Stimulated activated CD8-positive, alpha-beta memory T cell treated with anti-CD3 and anti-CD28 coated beads, Interleukin-7, amount 100 ng/mL, for 4 hours (primary cell): ENCODE data around the gene SPEM2.
A peak's percentile ranks its signal among the peaks of the same experiment; 100 is the strongest.

Experiments used
- DNase-seq, 2 donors: peaks; one replicate each; pipeline ENCODE4 v3.0.0-alpha.2; 2020; ENCODE audit warnings: low read depth in 2 of 2

SPEM2 gene

DNA sequence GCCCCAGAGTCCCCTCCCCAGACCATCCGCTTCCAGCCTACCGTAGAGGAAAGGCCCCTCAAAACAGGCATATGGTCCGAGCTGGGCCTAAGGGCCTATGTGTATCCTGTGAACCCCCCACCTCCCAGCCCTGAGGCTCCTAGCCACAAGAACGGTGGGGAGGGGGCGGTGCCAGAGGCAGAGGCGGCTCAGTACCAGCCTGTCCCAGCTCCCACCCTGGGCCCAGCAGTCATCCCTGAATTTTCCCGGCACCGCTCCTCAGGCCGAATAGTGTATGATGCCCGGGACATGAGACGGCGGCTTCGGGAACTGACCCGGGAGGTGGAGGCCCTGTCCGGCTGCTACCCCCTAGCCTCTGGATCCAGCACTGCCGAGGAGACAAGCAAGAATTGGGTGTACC is 4.2 kb upstream of the SPEM2 start:
- DNase-seq, result no peak

- DNase-seq, result no peak
Measured at GRCh38 chr17:7423679-7424078, 1.7 kb upstream of the SPEM2 start.

GRCh38 chr17:7425756-7426155 is 340 bp downstream of the SPEM2 start:
- DNase-seq, result no peak

DNA sequence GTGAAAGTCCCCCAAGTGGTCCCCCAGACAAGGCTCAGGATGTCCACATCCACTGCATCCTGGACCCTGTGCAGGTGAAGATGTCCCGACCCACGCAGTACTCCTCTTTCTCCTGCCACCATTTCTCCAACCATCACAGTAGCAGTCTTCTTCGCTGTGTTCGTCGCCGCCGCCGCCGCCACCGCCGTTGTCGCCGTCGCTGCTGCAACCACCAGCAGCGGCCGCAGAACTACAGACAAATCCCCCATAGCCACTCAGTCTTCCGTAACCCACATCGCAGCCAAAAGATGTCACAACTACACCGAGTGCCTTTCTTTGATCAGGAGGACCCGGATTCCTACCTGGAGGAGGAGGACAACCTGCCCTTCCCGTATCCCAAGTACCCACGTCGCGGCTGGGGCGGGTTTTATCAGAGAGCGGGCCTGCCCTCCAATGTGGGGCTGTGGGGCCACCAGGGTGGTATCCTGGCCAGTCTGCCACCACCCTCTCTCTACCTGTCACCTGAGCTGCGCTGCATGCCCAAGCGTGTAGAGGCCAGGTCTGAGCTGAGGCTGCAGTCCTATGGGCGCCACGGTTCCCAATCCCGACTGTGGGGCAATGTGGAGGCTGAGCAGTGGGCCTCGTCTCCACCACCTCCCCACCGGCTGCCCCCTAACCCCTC is 917 bp downstream of the SPEM2 start:
- no peak for DNase-seq

DNA sequence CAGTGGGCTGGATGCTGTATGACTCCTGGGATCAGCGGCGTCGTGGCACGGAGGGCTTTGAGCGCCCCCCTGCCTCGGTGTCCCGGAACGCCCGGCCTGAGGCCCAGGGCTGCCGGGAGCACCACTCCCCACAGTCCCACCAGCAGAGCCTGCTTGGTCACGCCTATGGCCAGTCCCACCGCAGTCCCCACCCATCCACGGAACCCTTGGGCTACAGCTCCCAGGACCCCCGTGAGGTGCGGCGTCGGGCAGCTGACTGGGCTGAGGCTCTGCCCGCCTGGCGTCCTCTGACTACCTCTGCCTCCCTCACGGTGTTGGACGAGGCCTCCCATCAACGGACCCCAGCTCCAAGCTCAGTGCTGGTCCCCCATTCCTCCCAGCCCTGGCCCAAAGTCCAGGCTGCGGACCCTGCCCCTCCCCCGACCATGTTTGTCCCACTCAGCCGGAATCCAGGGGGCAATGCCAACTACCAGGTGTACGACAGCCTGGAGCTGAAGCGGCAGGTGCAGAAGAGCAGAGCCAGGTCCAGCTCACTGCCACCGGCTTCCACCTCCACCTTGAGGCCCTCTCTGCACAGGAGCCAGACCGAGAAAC is 1.6 kb downstream of the SPEM2 start:
- DNase-seq, result no peak

DNA sequence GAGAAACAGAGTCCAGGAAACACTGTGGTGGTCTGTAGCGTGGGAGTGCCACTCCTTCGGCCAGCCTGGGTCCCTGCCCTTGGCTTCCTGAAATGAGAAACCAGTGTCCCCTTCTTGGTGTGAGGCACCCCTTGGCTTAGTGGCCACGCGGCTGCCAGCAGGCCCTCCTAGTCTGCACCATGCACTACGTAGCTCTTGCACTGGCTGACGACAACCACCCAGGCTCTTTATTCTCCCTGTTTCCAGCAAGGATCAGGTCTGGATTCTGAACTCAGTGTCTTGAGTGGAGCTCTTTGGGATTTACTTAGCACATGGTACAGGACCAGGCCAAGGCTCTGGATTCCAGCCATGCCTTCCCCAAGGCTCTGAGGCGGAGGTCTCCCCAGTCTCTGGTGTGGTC is 2.1 kb downstream of the SPEM2 start:
- DNase-seq, result no peak

- no peak for DNase-seq
Measured at GRCh38 chr17:7428557-7428956, 3.1 kb downstream of the SPEM2 start, which contains the start of gene SPEM3. Gene SPEM3, plus strand, starts transcription at chr17:7428857. Its CDS starts 46 bp downstream, at chr17:7428903.

- no peak for DNase-seq
Measured at GRCh38 chr17:7429722-7430121, 4.3 kb downstream of the SPEM2 start.

DNA sequence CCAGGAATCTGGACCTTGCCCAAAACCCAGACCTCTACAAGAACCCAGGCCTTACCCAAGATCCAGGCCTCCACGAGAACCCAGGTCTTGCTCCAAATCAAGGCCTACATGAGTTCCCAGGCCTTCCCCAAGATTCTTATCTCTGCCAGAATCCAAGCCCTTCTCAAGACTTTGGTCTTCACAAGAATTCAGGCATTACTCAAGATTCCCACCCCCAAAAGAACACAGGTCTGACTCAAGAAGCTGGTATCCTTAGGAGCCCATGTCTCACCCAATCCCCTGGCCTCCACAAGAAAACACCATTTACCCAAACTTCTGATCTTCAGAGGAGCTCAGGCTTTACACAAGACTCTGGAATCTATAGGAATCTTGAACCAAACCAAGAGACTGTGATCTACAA is 5.8 kb downstream of the SPEM2 start:
- DNase-seq, result no peak

GRCh38 chr17:7432296-7432695 is 6.9 kb downstream of the SPEM2 start:
- no peak for DNase-seq

GRCh38 chr17:7435676-7436555 is 10.5 kb downstream of the SPEM2 start:
- DNase-seq, result peak; percentile 19 to 42

DNA sequence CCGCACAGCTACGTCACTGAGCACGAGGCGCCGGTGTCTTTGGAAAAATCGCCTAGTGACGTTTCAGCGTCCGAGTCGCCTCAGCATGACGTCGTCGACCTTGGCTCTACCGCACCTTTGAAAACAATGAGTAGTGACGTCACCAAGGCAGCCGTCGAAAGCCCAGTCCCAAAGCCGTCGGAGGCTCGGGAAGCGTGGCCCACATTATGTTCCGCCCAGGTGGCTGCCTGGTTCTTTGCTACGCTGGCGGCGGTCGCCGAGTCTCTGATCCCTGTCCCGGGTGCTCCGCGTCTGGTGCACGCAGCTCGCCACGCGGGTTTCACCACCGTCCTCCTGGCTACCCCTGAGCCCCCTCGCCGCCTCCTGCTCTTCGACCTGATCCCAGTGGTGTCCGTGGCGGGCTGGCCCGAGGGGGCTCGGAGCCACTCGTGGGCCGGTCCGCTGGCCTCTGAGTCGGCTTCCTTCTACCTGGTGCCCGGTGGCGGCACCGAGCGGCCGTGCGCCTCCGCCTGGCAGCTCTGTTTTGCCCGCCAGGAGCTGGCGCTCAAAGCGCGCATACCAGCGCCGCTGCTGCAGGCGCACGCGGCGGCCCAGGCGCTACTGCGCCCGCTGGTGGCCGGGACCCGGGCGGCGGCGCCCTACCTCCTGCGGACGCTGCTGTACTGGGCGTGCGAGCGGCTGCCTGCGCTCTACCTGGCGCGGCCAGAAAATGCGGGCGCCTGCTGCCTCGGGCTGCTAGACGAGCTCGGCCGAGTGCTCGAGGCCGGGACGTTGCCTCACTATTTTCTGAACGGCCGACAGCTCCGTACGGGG is 11.3 kb downstream of the SPEM2 start:
- peak; percentile 43 to 77 for DNase-seq

DNA sequence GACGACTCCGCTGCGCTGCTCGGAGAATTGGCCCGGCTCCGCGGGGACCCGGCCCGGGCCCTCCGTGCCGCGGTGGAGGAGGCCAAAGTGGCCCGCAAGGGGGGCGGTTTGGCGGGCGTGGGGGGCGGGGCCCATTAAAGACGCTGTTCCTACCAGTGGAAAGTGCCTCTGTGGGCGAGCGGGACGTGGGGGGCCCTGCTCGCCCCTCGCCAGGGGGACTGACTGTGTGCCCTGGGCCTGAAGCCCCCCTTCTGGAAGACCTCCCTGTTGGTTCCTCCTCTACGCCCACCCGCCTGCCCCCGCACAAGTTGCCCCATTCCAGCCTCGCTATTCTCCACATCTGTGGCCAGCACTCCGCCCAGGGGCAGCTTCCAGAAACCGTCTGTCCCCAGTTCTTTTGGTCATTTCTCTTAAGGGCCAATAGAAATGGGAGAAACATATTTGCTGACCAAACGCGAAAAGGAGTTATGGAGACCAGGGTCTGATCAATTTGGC is 12.0 kb downstream of the SPEM2 start:
- DNase-seq, result no peak

DNA sequence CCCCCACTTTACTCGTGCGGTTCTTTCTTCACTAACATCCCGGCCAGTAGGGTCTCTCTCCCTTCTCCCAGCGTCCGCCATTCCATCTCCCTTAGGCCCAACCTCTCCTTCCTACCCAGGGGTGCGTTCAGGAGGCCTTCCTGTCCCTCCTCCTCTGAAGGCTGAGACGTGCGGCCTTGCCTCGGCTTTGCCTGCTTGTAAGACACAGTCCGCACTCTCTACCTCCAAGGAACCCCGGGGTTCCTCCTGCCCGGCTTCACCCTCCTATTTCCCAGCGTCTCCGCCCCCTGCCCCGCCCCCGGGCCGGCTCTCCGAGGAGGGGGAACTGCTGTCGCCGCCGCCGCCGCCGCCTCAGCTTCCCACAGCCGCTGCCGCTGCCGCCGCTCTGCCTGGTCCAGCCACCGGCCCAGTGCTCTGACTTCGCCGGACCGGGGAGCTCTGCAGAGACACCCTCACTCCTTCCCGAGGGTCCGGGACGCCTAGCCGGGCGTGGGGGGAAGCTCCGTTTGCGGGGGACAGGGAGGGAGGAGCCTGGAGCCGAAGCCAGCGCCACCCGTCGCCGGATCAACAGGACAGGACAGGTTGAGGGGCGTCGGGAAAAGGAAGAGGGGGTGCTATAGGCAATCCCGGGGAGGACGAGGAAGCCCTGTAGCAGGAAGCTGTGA is 12.7 kb downstream of the SPEM2 start:
- DNase-seq, result peak in 1 of 2 donors; percentile 52

- DNase-seq, result no peak
Measured at GRCh38 chr17:7438656-7439460, 13.4 kb downstream of the SPEM2 start.

GRCh38 chr17:7439462-7440112 is 14.2 kb downstream of the SPEM2 start, which contains the start of gene FGF11:
Gene FGF11, plus strand, starts transcription at chr17:7439512. Its CDS starts 109 bp downstream, at chr17:7439621.
- no peak for DNase-seq

DNA sequence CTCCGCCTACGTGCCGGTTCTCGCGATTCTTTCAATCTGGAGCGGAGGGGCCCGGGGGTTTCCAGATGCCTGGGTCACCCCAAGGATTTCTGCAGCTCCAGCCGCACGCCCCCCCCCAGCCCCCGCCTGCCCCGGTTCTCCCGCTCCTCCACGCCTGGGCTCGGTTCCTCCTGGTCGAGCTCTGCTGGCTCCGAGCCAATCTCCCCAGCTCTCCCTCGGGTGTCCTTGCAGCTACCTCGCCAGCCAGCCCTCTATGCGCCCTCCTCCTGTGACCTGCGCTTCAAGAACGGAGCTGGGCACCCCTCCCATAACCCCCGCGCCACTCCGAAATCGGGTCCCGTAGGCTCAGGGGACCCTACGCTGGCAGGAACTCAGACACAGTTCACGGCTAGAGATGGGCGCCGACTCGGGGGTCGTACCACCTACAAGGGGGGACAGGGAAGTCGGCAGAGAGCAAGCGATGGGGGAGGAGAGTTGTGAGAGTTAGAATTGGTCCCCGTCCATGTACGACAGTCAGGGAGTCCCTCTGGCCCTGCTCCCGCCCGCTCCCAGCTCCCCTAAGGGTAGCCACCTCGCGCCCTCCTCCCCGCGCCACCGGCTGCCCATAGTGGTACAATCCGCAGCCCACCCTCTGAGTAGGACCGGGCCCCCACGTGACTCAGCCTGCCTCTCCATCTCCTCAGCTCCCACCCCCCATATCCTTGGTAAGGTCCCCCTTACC is 14.9 kb downstream of the SPEM2 start:
- no peak for DNase-seq

DNA sequence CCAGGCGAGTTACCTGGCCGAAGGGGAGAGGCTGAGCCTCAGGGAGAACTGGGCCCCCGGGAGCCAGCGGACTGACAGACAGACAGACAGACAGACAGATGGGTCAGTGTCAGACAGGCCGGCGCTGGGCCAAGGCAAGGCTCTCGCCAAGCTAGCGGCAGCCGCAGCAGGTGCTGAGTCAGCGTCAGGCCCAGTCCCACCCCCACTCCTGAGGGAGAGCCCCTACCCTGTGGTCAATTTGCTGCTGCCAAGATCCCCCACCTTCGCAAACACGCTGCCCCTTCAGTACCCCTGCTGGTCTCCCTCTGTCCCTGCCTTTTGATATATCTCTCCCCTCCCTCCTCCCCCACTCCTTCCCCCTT is 15.4 kb downstream of the SPEM2 start:
- no peak for DNase-seq

GRCh38 chr17:7441266-7441665 is 15.8 kb downstream of the SPEM2 start:
- DNase-seq, result no peak
